ENCODE results near the gene CYP4F3. TPM values are rescaled to one million over a fixed set of nuclear protein-coding genes. Genes with fewer than 3 reads are reported as not detected.
"Not testable (repeated sequence)": the region's sequence is repeated elsewhere in the genome, so short reads cannot be mapped to it uniquely, and the experiment has no call there.

The CYP4F3 gene
- 0.40 and 0.56 TPM in 2 replicates for total RNA-seq (ENCODE audit: low replicate concordance)
- long read RNA-seq = 0 reads

DNA sequence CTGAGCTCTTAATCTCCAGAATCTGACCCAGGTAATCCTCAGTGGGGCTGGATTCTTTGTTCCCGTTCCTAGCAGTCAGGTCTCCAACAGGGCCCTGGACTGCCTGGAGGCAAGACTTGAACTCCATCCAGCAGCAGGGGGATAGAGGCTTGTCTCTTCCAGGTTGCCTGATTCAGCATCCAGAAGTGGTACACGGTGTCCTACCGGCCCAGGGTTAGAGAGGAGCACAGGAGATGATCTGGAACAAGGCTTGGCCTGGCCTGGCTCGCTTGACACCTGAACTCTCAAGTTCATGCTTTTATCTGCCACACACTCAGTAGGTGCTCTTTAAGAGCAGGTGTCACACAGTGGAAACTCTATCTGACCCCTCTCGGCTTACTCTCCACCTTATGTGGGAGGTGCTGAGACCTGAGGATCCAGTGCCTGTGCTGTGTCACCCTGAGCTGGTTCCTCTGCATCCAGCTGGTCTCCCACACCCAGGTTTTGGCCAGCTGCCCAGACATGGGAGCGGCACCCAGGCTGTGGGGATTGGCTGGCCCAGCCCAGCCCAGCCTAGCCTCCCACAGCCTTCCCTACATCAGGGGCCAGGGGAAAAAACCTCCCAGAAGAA, at the start of gene CYP4F3:
TSS of gene CYP4F3 (plus strand) at position 604 of the 610 bp plus-strand sequence. CDS start 519 bp downstream, outside the sequence.
- DNase-seq (ENCODE audit: extremely low spot score, unreplicated experiment) = no peak
- H3K9me3 Mint-ChIP-seq = peaks cover 16% of the 10 kb centered on the region
- no peak within 1 kb of the TSS for H3K4me3 Mint-ChIP-seq
- H3K27me3 Mint-ChIP-seq = no peaks in the 10 kb centered on the region
- TF ChIP-seq, protein P1, sequence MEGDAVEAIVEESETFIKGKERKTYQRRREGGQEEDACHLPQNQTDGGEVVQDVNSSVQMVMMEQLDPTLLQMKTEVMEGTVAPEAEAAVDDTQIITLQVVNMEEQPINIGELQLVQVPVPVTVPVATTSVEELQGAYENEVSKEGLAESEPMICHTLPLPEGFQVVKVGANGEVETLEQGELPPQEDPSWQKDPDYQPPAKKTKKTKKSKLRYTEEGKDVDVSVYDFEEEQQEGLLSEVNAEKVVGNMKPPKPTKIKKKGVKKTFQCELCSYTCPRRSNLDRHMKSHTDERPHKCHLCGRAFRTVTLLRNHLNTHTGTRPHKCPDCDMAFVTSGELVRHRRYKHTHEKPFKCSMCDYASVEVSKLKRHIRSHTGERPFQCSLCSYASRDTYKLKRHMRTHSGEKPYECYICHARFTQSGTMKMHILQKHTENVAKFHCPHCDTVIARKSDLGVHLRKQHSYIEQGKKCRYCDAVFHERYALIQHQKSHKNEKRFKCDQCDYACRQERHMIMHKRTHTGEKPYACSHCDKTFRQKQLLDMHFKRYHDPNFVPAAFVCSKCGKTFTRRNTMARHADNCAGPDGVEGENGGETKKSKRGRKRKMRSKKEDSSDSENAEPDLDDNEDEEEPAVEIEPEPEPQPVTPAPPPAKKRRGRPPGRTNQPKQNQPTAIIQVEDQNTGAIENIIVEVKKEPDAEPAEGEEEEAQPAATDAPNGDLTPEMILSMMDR (conservative IDR thresholded peaks at IDR 0.05) = no peak
- H3K4me1 Mint-ChIP-seq (ENCODE audit: unreplicated experiment) = no peaks in the 10 kb centered on the region
- no peak within 1 kb of the TSS for H3K27ac Mint-ChIP-seq
- no peaks in the 10 kb centered on the region for H3K36me3 Mint-ChIP-seq

- peaks cover 17% of the 10 kb centered on the region for H3K9me3 Mint-ChIP-seq
These were observed 48.9 kb upstream of the CYP4F3 start for GRCh38 chr19:15591796-15592195.

GRCh38 chr19:15592506-15592905, 48.2 kb upstream of the CYP4F3 start:
- H3K9me3 Mint-ChIP-seq = peaks cover 17% of the 10 kb centered on the region
- not testable (repeated sequence) for H3K27me3 Mint-ChIP-seq; H3K27ac Mint-ChIP-seq; H3K4me3 Mint-ChIP-seq; H3K36me3 Mint-ChIP-seq; DNase-seq (ENCODE audit: extremely low spot score, unreplicated experiment); H3K4me1 Mint-ChIP-seq (ENCODE audit: unreplicated experiment)

More at GRCh38 chr19:15591796-15592195, 48.9 kb upstream of the CYP4F3 start:
- Mint-ChIP-seq H3K27ac (no peak overlapping the region), H3K27me3 (no peaks in the 10 kb centered on the region), H3K4me3 (no peak overlapping the region), H3K36me3 (no peaks in the 10 kb centered on the region), H3K4me1 (ENCODE audit: unreplicated experiment) (no peaks in the 10 kb centered on the region)
- TF ChIP-seq, protein P1 (conservative IDR thresholded peaks at IDR 0.05) = no peak
- DNase-seq (ENCODE audit: extremely low spot score, unreplicated experiment) = no peak

GRCh38 chr19:15593766-15594165, 46.9 kb upstream of the CYP4F3 start:
- H3K36me3 Mint-ChIP-seq; H3K4me3 Mint-ChIP-seq; DNase-seq (ENCODE audit: extremely low spot score, unreplicated experiment); H3K4me1 Mint-ChIP-seq (ENCODE audit: unreplicated experiment); H3K27ac Mint-ChIP-seq; H3K27me3 Mint-ChIP-seq: not testable (repeated sequence)
- H3K9me3 Mint-ChIP-seq = peaks cover 13% of the 10 kb centered on the region

GRCh38 chr19:15595069-15595468, 45.6 kb upstream of the CYP4F3 start:
- TF ChIP-seq, protein P1 (conservative IDR thresholded peaks at IDR 0.05) = no peak
- Mint-ChIP-seq H3K27me3 (no peaks in the 10 kb centered on the region), H3K9me3 (peaks cover 8% of the 10 kb centered on the region), H3K4me1 (ENCODE audit: unreplicated experiment) (no peaks in the 10 kb centered on the region), H3K36me3 (no peaks in the 10 kb centered on the region), H3K4me3 (no peak overlapping the region), H3K27ac (no peak overlapping the region)
- no peak for DNase-seq (ENCODE audit: extremely low spot score, unreplicated experiment)

DNA sequence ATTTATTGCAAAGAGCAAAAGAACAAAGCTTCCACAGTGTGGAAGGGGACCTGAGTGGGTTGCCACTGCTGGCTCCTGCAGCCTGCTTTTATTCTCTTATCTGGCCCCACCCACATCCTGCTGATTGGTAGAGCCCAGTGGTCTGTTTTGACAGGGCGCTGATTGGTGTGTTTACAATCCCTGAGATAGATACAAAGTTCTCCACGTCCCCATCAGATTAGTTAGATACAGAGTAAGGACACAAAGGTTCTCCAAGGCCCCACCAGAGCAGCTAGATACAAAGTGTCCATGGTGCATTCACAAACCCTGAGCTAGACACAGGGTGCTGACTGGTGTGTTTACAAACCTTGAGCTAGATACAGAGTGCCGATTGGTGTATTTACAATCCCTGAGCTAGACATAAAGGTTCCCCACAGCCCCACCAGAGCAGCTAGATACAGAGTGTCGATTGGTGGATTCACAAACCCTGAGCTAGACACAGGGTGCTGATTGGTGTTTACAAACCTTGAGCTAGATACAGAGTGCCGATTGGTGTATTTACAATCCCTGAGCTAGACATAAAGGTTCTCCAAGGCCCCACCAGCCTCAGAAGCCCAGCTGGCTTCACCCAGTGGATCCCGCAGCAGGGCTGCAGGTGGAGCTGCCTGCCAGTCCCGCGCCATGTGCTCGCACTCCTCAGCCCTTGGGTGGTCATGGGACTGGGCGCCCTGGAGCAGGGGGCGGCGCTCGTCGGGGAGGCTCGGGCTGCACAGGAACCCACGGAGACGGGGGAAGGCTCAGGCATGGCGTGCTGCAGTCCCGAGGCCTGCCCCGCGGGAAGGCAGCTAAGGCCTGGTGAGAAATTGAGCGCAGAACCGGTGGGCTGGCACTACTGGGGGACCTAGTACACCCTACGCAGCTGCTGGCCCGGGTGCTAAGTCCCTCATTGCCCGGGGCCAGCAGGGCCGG, 32.4 kb upstream of the CYP4F3 start:
- not testable (repeated sequence) for H3K27me3 Mint-ChIP-seq; DNase-seq (ENCODE audit: extremely low spot score, unreplicated experiment); H3K9me3 Mint-ChIP-seq; H3K27ac Mint-ChIP-seq; H3K4me1 Mint-ChIP-seq (ENCODE audit: unreplicated experiment); H3K4me3 Mint-ChIP-seq; H3K36me3 Mint-ChIP-seq

DNA sequence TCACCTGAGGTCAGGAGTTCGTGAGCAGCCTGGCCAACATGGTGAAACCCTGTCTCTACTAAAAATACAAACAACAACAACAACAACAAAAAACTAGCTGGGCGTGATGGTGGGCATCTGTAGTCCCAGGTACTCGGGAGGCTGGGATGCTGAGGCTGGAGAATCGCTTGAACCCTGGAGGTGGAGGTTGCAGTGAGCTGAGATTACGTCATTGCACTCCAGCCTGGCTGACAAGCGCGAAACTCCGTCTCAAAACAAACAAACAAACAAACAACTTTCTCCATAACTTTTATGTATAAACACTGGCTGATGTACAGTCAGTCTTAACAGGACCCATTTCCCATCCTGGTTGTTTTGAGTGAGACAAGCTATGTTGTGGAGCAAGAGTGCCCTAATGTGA, 31.4 kb upstream of the CYP4F3 start:
- H3K9me3 Mint-ChIP-seq = no peaks in the 10 kb centered on the region

More for the DNA sequence above, 31.4 kb upstream of the CYP4F3 start:
- Mint-ChIP-seq H3K27ac (no peak overlapping the region), H3K4me3 (no peak overlapping the region), H3K36me3 (no peaks in the 10 kb centered on the region), H3K4me1 (ENCODE audit: unreplicated experiment) (no peaks in the 10 kb centered on the region), H3K27me3 (no peaks in the 10 kb centered on the region)
- TF ChIP-seq, protein P1 (conservative IDR thresholded peaks at IDR 0.05) = no peak
- no peak for DNase-seq (ENCODE audit: extremely low spot score, unreplicated experiment)

All from type B pancreatic cell (in vitro differentiated cells).